Measurements from ENCODE around the gene MC1R. TPM values are rescaled to one million over a fixed set of nuclear protein-coding genes. Genes with fewer than 3 reads are reported as not detected.

The MC1R gene
- total and polyA plus RNA-seq, 7 donors = 0.18 to 1.8 (median 0.77) TPM

DNA sequence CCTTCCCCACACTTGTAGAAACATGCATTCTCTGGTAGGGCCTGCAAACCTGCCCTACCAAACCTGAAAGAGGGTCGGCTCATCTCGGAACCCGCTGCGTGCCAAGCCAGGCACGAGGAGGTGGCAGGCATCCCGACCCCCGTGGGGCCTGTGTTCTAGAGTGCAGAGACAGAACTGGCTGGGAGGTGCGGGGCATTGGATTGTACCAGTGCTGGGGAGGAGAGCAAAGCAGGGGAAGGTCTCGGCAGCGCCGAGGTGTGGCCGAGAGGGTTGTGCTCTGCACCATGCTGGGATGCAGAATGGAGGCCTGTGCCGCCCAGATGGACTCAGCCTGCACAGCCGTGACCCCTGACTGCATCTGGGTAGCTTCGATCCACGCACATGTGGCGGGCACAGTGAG lies 17.8 kb upstream of the MC1R start:
- Histone ChIP-seq H3K27me3 (ENCODE audit: insufficient read depth in 3 of 3, low read length in 2 of 3) (no peaks in the 10 kb centered on the region), H3K27ac (no peak overlapping the region), H3K36me3 (ENCODE audit: insufficient read depth in 1 of 2, low read depth in 1 of 2) (peaks cover 8 to 83% of the 10 kb centered on the region in 2 donors), H3K4me3 (no peak overlapping the region), H3K9me3 (no peaks in the 10 kb centered on the region), H3K4me1 (no peaks in the 10 kb centered on the region)
- intact Hi-C loops (cut with DNase I) = no loop called here
- DNase-seq = peak in 1 of 2 donors; percentile 44
- TF ChIP-seq, protein P1, sequence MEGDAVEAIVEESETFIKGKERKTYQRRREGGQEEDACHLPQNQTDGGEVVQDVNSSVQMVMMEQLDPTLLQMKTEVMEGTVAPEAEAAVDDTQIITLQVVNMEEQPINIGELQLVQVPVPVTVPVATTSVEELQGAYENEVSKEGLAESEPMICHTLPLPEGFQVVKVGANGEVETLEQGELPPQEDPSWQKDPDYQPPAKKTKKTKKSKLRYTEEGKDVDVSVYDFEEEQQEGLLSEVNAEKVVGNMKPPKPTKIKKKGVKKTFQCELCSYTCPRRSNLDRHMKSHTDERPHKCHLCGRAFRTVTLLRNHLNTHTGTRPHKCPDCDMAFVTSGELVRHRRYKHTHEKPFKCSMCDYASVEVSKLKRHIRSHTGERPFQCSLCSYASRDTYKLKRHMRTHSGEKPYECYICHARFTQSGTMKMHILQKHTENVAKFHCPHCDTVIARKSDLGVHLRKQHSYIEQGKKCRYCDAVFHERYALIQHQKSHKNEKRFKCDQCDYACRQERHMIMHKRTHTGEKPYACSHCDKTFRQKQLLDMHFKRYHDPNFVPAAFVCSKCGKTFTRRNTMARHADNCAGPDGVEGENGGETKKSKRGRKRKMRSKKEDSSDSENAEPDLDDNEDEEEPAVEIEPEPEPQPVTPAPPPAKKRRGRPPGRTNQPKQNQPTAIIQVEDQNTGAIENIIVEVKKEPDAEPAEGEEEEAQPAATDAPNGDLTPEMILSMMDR (IDR thresholded peaks at IDR 0.05) = no peak
- 94 to 95% (median 95%) methylated on average over 17 of the region's 17 CpGs for WGBS, 3 donors
- no peak for ATAC-seq

- Histone ChIP-seq H3K27me3 (ENCODE audit: insufficient read depth in 3 of 3, low read length in 2 of 3) (no peaks in the 10 kb centered on the region), H3K27ac (no peak overlapping the region), H3K4me1 (no peaks in the 10 kb centered on the region), H3K36me3 (ENCODE audit: insufficient read depth in 1 of 2, low read depth in 1 of 2) (peaks cover 8 to 76% of the 10 kb centered on the region in 2 donors), H3K9me3 (no peaks in the 10 kb centered on the region), H3K4me3 (no peak overlapping the region)
- TF ChIP-seq, protein P1 (IDR thresholded peaks at IDR 0.05) = no peak
- DNase-seq (peak in 1 of 2 donors; percentile 42), ATAC-seq (peak in 1 of 4 donors; percentile 20)
- WGBS, 3 donors = 90 to 94% (median 92%) methylated on average over 11 of the region's 11 CpGs
- intact Hi-C loops (cut with DNase I) = no loop called here
Measured at GRCh38 chr16:89902980-89903379, 15.7 kb upstream of the MC1R start.

- H3K27me3 ChIP-seq (ENCODE audit: insufficient read depth in 3 of 3, low read length in 2 of 3) = no peaks in the 10 kb centered on the region
- intact Hi-C loops (cut with DNase I) = no loop called here
- no peaks in the 10 kb centered on the region for H3K9me3 ChIP-seq
- 87 to 90% (median 88%) methylated on average over 19 of the region's 19 CpGs for WGBS, 3 donors
- peaks cover 4 to 72% of the 10 kb centered on the region in 2 donors for H3K36me3 ChIP-seq (ENCODE audit: insufficient read depth in 1 of 2, low read depth in 1 of 2)
- ATAC-seq (no peak), DNase-seq (peak in 1 of 2 donors; percentile 52)
- no peak overlapping the region for H3K27ac ChIP-seq
- no peaks in the 10 kb centered on the region for H3K4me1 ChIP-seq
- no peak overlapping the region for H3K4me3 ChIP-seq
- TF ChIP-seq, protein P1 (IDR thresholded peaks at IDR 0.05) = no peak
Measured at GRCh38 chr16:89903908-89904515, 14.7 kb upstream of the MC1R start.

DNA sequence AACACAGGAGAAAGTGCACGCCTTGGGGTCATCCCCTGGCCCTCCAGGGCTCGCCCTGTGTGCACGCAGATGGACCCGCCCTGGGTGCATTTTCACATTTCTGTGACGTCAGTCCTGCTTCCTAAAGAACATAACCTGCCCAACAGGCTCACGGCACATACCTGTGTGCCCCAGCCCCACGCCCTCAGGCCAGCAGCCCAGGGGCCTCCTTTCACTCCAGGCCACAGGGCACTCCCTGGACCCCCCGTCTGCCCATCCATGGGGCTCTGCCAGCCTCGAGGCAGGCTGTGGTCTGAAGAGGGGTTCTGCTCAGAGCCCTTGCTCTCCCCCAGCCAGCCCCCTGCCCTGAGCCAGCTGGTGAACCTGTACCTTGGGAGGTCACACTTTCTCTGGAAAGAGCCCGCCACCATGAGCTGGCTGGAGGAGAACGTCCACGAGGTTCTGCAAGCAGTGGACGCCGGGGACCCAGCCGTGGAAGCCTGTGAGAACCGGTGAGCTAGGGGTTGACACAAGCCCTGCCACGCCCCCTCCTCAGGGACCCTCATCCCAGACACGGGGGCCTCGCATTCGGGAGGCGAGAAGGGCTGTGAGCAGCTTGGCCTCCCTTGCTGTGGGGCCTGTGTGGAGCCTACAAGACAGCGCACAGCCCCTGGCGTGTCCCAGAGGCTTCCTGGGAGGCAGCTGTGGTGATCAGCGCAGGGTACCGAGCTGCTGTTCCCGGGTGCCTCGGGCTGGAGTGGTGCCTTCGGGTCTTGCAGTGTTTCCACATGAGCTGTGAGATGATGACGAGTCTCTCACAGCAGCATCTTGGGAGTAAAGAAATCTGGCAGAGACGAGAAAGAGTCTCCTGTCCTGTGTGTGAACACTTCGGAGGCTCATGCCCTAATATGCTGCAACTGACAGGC lies 13.8 kb upstream of the MC1R start:
- intact Hi-C loops (cut with DNase I) = no loop called here
- H3K36me3 ChIP-seq (ENCODE audit: insufficient read depth in 1 of 2, low read depth in 1 of 2) = peaks cover 2 to 68% of the 10 kb centered on the region in 2 donors
- H3K27me3 ChIP-seq (ENCODE audit: insufficient read depth in 3 of 3, low read length in 2 of 3) = no peaks in the 10 kb centered on the region
- DNase-seq (peak in 1 of 2 donors; percentile 56), ATAC-seq (peak in 2 of 4 donors; percentile 15 to 21)
- TF ChIP-seq, protein P1 (IDR thresholded peaks at IDR 0.05) = no peak
- H3K27ac ChIP-seq = no peak overlapping the region
- no peaks in the 10 kb centered on the region for H3K4me1 ChIP-seq
- no peak overlapping the region for H3K4me3 ChIP-seq
- no peaks in the 10 kb centered on the region for H3K9me3 ChIP-seq
- 81 to 82% (median 82%) methylated on average over 31 of the region's 31 CpGs for WGBS, 3 donors

All from psoas muscle (tissue), 8 donors.